Cardiac muscle cell (in vitro differentiated cells and primary cell): ENCODE data around the gene GSTA4. TPM values are rescaled to one million over a fixed set of nuclear protein-coding genes. Genes with fewer than 3 reads are reported as not detected.
"Not testable (repeated sequence)": the region's sequence is repeated elsewhere in the genome, so short reads cannot be mapped to it uniquely, and the experiment has no call there.

Experiments used
- DNase-seq, 2 donors: peaks; one replicate each; pipeline versions ENCODE4 v3.0.0 to v3.0.0-alpha.2; 2010 to 2017; ENCODE audit warnings: low read depth in 1 of 2, low spot score in 1 of 2
- H3K27ac ChIP-seq: fragments of 200-600 bp; sonication (generic); 2 replicates; pipeline ENCODE4 v1.5.1; 2016
- H3K27me3 ChIP-seq: fragments of 200-600 bp; sonication (generic); 2 replicates; pipeline ENCODE4 v1.6.0; 2016; ENCODE audit warnings: control low read depth
- H3K36me3 ChIP-seq: fragments of 200-600 bp; sonication (generic); 2 replicates; pipeline ENCODE4 v1.5.1; 2016; ENCODE audit warnings: control low read depth
- H3K4me1 ChIP-seq: fragments of 200-600 bp; sonication (generic); 2 replicates; pipeline ENCODE4 v1.8.1; 2017; ENCODE audit warnings: low read depth, mild to moderate bottlenecking, mixed run types
- H3K4me3 ChIP-seq: fragments of 200-600 bp; sonication (generic); 2 replicates; pipeline ENCODE4 v1.5.1; 2016; ENCODE audit warnings: mild to moderate bottlenecking
- H3K9me3 ChIP-seq: fragments of 200-600 bp; sonication (generic); 2 replicates; pipeline ENCODE4 v1.5.1; 2017; ENCODE audit warnings: low read depth, mild to moderate bottlenecking, control low read depth
- CTCF ChIP-seq: IDR thresholded peaks from 2 replicates; pipeline ENCODE4 v1.5.1; 2012; ENCODE audit warnings: low read depth, mild to moderate bottlenecking, low read length
- polyA plus RNA-seq: library from polyadenylated mRNA; unstranded; fragments of >200 nt; fragmentation: Nextera tagmentation; extraction: Ambion mirVana; gene quantifications from 2 replicates; pipeline ENCODE4 v1.2.1, GENCODE V29; 2016
- total RNA-seq: library from RNA; depleted of rRNA; stranded (reverse); fragments of >200 nt; gene quantifications from 2 replicates; pipeline ENCODE4 v1.2.3, GENCODE V29; 2016

GSTA4 gene
- total and polyA plus RNA-seq, 2 experiments from 2014 or later, result 64.5 to 91.1 TPM

GRCh38 chr6:53014744-53015143, 19.7 kb upstream of the GSTA4 start:
- no peak overlapping the region for H3K27ac ChIP-seq
- no peak overlapping the region for H3K4me3 ChIP-seq
- no peaks in the 10 kb centered on the region for H3K4me1 ChIP-seq
- H3K27me3 ChIP-seq, result no peaks in the 10 kb centered on the region
- peak in 1 of 2 donors; percentile 19 for DNase-seq
- H3K36me3 ChIP-seq, result peaks cover 75% of the 10 kb centered on the region
- H3K9me3 ChIP-seq, result no peaks in the 10 kb centered on the region
- no peak for TF ChIP-seq CTCF

- no peak overlapping the region for H3K27ac ChIP-seq
- H3K4me3 ChIP-seq, result no peak overlapping the region
- H3K4me1 ChIP-seq, result no peaks in the 10 kb centered on the region
- no peaks in the 10 kb centered on the region for H3K9me3 ChIP-seq
- no peak for TF ChIP-seq CTCF
- no peaks in the 10 kb centered on the region for H3K27me3 ChIP-seq
- peak in 1 of 2 donors; percentile 58 for DNase-seq
- H3K36me3 ChIP-seq, result peaks cover 75% of the 10 kb centered on the region
Observed at GRCh38 chr6:53014063-53014462, 19.0 kb upstream of the GSTA4 start.

GRCh38 chr6:53011979-53012378, 16.9 kb upstream of the GSTA4 start:
- peaks cover 72% of the 10 kb centered on the region for H3K36me3 ChIP-seq
- H3K9me3 ChIP-seq, result no peaks in the 10 kb centered on the region
- no peak overlapping the region for H3K4me3 ChIP-seq
- no peaks in the 10 kb centered on the region for H3K4me1 ChIP-seq
- no peak for TF ChIP-seq CTCF
- no peak for DNase-seq
- no peak overlapping the region for H3K27ac ChIP-seq
- H3K27me3 ChIP-seq, result no peaks in the 10 kb centered on the region

- no peak for DNase-seq
- H3K9me3 ChIP-seq, result no peaks in the 10 kb centered on the region
- TF ChIP-seq CTCF, result no peak
- H3K27ac ChIP-seq, result no peak overlapping the region
- peaks cover 71% of the 10 kb centered on the region for H3K36me3 ChIP-seq
- no peaks in the 10 kb centered on the region for H3K27me3 ChIP-seq
- H3K4me3 ChIP-seq, result no peak overlapping the region
- no peaks in the 10 kb centered on the region for H3K4me1 ChIP-seq
Observed at GRCh38 chr6:53010504-53010903, 15.4 kb upstream of the GSTA4 start.

GRCh38 chr6:53009511-53009910, 14.4 kb upstream of the GSTA4 start:
- TF ChIP-seq CTCF, result no peak
- Histone ChIP-seq H3K27me3 (no peaks in the 10 kb centered on the region), H3K27ac (no peak overlapping the region), H3K4me3 (no peak overlapping the region), H3K4me1 (no peaks in the 10 kb centered on the region), H3K9me3 (no peaks in the 10 kb centered on the region), H3K36me3 (peaks cover 77% of the 10 kb centered on the region)
- no peak for DNase-seq

- no peak for TF ChIP-seq CTCF
- DNase-seq, result no peak
- Histone ChIP-seq H3K27ac (no peak overlapping the region), H3K4me1 (no peaks in the 10 kb centered on the region), H3K27me3 (no peaks in the 10 kb centered on the region), H3K4me3 (no peak overlapping the region), H3K9me3 (no peaks in the 10 kb centered on the region), H3K36me3 (peaks cover 77% of the 10 kb centered on the region)
Observed at GRCh38 chr6:53009056-53009455, 14.0 kb upstream of the GSTA4 start.

- not testable (repeated sequence) for H3K27me3 ChIP-seq, H3K4me3 ChIP-seq, H3K27ac ChIP-seq, DNase-seq, H3K9me3 ChIP-seq, H3K4me1 ChIP-seq
- H3K36me3 ChIP-seq, result peaks cover 74% of the 10 kb centered on the region
Observed at GRCh38 chr6:53008192-53008687, 13.2 kb upstream of the GSTA4 start.
